PC-9 (cell line): Measurements from ENCODE around the gene ZSCAN1.

Source experiments
- EZH2 ChIP-seq: fragments of 200-600 bp; sonication (generic); IDR thresholded peaks from 2 replicates; pipeline ENCODE4 v1.8.0; 2017; ENCODE audit warnings: antibody characterized with exemption, low read depth
- TF ChIP-seq, protein P1 (sequence below): fragments of 200-600 bp; sonication (generic); conservative IDR thresholded peaks from 2 replicates; pipeline ENCODE4 v1.6.1; 2017; ENCODE audit warnings: mixed run types, antibody characterized with exemption, mild to moderate bottlenecking, moderate library complexity

DNA sequence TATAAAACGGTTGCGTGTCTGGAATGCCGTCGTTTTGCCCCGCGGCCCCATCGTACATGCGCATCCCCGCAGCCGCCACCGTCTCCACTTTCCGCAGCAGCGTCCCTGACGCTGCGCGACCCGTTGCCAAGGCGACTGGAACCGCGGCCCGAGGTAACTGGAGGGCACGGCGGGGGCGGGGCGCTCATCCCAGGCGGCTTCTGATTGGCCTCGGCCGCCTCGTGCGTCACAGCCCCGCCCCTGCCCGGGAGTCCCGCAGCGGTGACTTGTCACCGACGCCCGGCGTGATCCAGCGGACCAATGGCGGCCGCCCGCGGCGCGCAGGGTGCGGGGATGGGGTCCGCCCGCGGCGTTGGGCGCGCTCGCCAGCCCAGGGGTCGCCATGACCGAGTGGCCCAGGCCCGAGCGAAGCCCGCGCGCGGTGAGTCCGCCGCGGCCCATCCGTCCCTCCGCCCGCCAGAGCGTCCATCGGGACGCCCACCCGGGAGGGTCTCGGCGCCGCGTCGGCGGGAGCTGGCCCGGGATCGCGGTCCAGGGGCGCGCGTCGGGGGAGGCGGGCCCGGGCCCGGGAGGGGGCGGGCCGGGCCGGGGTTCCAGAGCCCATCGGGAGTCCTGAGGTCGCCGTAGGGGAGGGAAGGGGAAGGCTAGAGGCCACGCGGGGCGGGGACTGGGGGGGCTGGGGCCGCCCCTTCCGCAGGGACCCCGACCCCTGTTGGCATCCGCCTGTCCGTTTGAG lies at the start of gene ZSCAN1:
- TF ChIP-seq, protein P1, sequence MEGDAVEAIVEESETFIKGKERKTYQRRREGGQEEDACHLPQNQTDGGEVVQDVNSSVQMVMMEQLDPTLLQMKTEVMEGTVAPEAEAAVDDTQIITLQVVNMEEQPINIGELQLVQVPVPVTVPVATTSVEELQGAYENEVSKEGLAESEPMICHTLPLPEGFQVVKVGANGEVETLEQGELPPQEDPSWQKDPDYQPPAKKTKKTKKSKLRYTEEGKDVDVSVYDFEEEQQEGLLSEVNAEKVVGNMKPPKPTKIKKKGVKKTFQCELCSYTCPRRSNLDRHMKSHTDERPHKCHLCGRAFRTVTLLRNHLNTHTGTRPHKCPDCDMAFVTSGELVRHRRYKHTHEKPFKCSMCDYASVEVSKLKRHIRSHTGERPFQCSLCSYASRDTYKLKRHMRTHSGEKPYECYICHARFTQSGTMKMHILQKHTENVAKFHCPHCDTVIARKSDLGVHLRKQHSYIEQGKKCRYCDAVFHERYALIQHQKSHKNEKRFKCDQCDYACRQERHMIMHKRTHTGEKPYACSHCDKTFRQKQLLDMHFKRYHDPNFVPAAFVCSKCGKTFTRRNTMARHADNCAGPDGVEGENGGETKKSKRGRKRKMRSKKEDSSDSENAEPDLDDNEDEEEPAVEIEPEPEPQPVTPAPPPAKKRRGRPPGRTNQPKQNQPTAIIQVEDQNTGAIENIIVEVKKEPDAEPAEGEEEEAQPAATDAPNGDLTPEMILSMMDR: no peak
- TF ChIP-seq EZH2: no peak
